NCI-H1105 (cell line): Measurements from ENCODE around the gene MBD6.
"Not testable (repeated sequence)": the region's sequence is repeated elsewhere in the genome, so short reads cannot be mapped to it uniquely, and the experiment has no call there.

Source experiments
- DNase-seq: peaks from one replicate; lab custom pipeline; 2025; lab: John Stamatoyannopoulos, UW

MBD6 gene

DNA sequence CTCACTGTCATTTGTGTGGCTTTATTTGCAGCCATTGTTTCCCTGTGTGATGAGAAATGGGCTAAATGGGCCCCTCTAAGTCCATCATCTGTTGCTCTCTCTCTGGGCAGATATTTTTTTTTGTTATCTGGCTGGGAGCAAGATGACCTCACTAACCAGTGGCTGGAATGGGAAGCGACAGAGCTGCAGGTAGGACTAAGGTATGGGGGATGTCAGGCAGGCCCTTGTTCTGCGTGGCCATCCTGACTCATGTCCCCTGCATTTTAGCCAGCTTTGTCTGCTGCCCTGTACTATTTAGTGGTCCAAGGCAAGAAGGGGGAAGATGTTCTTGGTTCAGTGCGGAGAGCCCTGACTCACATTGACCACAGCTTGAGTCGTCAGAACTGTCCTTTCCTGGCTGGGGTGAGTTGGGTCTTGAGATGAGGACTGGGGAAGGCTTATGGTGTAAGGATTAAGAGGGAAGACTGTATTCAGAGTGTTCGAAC, 33.4 kb upstream of the MBD6 start:
- no peak for DNase-seq

- DNase-seq = no peak
Measured at GRCh38 chr12:57490126-57490525, 32.5 kb upstream of the MBD6 start.

DNA sequence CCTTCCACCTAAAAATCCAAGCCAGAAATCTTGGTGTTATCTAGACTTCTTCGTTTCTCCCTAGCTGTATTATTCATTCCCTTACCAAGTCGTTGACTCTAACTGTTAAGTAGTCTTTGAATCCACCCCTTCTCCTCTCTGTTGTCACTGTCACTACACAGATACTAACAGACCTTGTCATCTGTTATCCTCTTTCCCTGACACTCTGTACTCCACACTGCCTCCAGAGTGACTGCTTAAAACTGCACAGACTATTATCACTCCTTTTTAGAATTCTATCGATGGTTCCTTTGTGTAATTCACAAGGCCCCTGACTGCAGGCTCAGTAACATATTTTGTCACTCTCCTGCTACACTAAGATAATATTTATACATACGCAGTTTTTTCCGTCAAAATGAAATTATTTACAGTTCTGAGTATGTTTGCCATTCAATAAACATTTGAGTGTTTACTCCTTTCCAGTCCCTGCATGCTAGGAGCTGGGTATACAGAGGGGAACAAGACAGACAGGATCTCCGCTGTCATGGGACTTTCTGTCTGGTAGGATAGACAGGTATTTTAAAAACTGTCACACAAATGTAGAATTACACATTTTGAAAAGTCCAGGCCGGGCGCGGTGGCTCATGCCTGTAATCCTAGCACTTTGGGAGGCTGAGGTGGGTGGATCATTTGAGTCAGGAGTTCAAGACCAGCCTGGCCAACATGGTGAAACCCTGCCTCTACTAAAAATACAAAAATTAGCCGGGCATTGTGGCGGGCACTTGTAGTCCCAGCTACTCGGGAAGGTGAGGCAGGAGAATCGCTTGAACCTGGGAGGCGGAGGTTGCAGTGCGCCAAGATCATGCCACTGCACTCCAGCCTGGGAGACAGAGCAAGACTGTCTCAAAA, 31.0 kb upstream of the MBD6 start:
- no peak for DNase-seq

DNA sequence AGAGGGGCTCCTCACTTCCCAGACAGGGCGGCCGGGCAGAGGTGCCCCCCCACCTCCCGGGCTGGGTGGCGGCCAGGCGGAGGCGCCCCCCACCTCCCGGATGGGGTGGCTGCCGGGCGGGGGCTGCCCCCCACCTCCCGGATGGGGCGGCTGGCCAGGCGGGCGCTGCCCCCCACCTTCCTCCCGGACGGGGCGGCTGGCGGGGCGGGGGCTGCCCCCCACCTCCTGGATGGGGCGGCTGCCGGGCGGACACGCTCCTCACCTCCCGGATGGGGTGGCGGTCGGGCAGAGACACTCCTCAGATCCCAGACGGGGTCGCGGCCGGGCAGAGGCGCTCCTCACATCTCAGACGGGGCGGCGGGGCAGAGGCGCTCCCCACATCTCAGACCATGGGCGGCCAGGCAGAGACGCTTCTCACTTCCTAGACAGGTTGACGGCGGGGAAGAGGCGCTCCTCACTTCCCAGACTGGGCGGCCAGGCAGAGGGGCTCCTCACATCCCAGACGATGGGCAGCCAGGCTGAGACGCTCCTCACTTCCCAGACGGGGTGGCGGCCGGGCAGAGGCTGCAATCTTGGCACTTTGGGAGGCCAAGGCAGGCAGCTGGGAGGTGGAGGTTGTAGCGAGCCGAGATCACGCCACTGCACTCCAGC, 27.4 kb upstream of the MBD6 start:
- DNase-seq = not testable (repeated sequence)

- DNase-seq = no peak
Measured at GRCh38 chr12:57496822-57497221, 25.8 kb upstream of the MBD6 start.

DNA sequence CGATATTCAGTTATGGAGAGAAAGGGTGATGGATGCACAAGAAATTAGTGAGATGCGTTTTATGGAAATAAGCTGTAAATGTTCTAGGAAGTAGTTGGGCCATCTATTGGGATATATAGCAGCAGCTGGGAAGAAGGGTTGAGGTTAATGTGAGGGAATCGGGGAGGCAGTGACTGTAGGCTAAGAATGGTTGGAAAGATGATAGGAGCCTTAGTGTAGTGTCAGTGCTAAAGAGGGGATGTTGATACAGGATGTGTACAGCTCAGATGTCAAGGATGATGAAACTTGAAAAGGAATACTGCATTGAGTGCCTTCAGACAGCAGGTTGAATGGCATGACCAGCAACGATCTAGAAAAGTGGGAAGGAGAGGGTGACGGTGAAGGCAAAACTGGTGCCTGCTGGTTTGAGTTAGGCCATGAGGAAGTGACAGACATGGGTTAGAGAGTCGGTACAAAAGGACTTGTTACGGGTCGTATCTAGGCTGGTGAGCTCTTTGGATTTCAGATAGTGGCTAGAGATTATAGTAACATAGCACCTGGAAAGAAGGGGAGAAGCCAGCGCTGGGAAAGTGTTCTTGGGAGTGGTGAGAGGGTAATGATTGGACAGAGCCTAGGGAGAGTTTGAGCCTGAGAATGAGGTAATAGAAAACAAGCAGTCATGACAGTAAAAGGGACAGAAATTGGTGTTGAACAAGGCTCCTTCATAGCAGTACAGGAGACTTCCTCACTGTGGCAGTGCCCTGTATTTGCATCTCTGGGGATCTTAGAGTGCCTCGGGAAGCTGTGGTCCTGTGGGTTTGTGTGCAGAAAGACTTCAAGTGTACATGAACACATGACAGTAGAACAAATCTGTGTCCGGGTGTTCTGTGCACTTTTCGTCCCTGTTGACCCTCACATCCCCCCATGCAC, 25.1 kb upstream of the MBD6 start:
- no peak for DNase-seq

DNA sequence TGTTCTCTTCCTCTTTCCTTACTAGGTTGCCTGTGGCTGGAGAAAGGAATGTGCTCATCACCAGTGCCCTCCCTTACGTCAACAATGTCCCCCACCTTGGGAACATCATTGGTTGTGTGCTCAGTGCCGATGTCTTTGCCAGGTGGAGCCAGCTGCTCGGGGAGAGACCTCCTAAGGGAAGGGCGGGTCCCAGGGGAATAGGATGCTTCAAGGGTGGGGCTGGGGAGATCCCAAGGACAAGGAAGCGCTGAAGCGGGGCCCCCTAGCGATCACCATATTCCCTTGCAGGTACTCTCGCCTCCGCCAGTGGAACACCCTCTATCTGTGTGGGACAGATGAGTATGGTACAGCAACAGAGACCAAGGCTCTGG, 24.5 kb upstream of the MBD6 start:
- DNase-seq = no peak

DNA sequence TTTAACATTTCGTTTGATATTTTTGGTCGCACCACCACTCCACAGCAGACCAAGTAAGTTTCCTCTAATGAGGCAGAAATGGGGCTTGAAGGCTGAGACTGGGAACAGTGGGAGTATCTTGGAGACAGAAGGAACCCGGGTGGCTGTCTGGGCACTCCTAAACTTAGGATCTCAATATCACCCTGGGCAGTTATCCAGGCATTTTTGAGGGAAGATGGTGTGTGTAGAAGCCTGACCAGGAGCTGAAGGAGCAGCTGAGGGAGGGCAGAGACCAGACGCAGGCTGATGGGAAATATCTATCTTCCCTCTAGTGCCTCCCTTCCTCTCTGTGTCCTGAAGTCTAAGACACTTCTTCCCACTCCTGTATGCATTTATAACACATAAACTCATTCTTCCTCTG, 24.1 kb upstream of the MBD6 start:
- DNase-seq = no peak

DNA sequence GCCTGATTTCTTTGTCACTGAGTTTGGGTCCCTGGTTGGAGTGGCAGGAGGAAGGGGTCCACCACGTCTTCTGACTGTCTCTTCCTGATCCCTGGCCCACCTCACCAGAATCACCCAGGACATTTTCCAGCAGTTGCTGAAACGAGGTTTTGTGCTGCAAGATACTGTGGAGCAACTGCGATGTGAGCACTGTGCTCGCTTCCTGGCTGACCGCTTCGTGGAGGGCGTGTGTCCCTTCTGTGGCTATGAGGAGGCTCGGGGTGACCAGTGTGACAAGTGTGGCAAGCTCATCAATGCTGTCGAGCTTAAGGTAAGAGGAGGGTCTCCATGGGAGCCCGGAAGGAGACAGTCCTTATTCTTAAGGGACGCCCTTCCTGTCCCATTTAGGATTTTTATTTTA, 22.4 kb upstream of the MBD6 start:
- DNase-seq = no peak

DNA sequence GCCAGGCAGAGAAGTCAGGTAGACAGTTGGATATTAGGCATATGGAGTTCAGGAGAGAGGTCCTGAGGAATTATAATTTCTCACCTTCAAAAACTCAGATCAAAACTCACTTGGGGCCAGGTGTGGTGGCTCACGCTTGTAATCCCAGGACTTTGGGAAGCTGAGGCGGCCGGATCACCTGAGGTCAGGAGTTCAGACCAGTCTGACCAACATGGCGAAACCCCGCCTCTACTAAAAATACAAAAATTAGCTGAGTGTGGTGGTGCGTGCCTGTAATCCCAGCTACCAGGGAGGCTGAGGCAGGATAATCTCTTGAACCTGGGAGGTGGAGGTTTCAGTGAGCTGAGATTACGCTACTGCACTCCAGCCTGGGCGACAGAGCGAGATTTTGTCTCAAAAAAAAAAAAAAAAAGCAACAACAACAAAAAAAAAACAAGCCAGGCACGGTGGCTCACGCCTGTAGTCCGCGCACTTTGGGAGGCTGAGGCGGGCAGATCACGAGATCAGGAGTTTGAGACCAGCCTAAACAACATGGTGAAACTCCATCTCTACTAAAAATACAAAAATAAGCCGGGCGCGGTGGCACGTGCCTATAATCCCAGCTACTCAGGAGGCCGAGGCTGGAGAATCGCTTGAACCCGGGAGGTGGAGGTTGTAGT, 20.2 kb upstream of the MBD6 start:
- DNase-seq = not testable (repeated sequence)

- DNase-seq = not testable (repeated sequence)
Measured at GRCh38 chr12:57506541-57506940, 16.1 kb upstream of the MBD6 start.

GRCh38 chr12:57507796-57508195, 14.8 kb upstream of the MBD6 start:
- DNase-seq = not testable (repeated sequence)

- DNase-seq = no peak
Measured at GRCh38 chr12:57511161-57511560, 11.5 kb upstream of the MBD6 start.

- no peak for DNase-seq
Measured at GRCh38 chr12:57511588-57512325, 10.9 kb upstream of the MBD6 start.

GRCh38 chr12:57512665-57513064, 10.0 kb upstream of the MBD6 start:
- no peak for DNase-seq

DNA sequence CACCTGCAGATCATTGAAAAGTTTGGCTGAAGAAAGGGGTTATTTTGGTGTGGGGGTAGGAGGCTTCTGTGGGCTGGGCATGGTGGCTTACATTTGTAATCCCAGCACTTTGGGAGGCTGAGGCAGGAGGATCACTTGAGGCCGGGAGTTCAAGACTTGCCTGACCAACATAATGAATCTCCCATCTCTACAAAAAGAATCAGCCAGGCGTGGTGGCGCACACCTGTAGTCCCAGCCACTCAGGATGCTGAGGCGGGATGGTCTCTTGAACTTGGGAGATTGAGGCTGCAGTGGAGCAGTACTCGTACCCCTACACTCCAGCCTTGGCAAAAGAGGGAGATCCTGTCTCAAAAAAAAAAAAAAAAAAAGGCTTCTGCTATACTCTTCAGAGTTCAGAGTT, 9.4 kb upstream of the MBD6 start:
- DNase-seq = no peak

- not testable (repeated sequence) for DNase-seq
Measured at GRCh38 chr12:57513677-57514076, 8.9 kb upstream of the MBD6 start.

DNA sequence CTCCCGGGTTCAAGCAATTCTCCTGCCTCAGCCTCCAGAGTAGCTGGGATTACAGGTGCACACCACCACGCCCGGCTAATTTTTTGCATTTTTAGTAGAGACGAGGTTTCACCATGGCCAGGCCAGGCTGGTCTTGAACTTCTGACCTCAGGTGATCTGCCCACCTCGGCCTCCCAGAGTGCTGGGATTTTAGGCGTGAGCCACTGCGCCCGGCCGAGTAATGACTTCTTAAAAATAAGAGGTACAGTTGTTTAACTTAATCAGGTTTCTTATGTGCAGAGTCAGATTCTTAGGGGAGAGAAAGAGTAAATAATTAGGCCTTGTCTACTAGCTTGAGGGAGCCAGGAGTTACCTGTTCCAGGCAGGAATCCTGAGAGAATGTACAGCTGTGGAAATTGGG, 8.4 kb upstream of the MBD6 start:
- not testable (repeated sequence) for DNase-seq

DNA sequence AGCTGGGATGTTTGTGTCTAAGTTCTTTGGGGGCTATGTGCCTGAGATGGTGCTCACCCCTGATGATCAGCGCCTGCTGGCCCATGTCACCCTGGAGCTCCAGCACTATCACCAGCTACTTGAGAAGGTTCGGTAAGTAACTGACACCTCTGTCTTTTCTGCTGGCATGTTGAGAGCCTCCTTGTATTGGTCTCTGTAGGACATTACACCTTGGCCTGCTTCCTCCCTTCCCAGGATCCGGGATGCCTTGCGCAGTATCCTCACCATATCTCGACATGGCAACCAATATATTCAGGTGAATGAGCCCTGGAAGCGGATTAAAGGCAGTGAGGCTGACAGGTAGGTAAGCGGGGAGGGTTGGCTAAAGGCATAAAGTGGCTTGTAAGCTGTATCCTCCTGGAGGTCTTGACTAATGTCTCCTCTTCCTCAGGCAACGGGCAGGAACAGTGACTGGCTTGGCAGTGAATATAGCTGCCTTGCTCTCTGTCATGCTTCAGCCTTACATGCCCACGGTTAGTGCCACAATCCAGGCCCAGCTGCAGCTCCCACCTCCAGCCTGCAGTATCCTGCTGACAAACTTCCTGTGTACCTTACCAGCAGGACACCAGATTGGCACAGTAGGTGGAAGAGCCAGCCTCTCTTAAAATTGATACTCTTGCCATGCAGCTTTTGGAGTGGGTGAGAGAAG, 7.8 kb upstream of the MBD6 start:
- DNase-seq = no peak

DNA sequence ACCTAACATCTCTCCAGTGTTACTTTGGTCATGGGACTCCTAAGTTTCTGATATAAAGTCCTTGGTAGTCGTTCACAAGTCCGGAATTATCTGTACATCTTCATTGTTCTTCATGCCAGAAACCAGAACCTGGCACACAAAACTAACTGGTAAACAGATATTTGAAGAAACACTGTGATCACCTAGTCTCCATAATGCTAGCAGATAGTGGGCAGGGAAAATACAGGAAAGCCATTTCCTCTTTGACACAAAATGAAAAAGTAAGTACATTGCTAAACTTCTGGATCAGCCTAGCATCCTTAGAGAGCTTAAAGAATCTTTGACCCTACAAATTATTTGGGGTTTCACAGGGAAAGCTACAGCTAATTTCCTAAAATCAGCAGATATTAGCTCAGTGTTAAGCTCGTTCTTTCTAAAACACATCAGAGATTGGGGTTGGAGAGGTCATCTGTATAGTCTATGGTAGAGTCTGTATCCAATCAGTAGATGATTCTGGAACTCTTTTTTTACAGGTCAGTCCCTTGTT, 7.2 kb upstream of the MBD6 start:
- DNase-seq = no peak
